HEK293T (cell line): ENCODE results near the gene SCUBE1.

Experiments
- CTCF ChIA-PET: fragments of 350-600 bp; formaldehyde crosslinking; extraction: SDS; loops from one replicate; lab custom pipeline; 2021; ENCODE audit warnings: antibody characterized with exemption, inconsistent platforms; lab: Yijun Ruan, JAX
- POLR2A ChIA-PET: fragments of 350-600 bp; formaldehyde crosslinking; extraction: SDS; loops from one replicate; lab custom pipeline; 2020; ENCODE audit warnings: antibody characterized with exemption, inconsistent platforms; lab: Yijun Ruan, JAX
- DNase-seq: peaks from one replicate; pipeline ENCODE4 v3.0.0; 2012; ENCODE audit warnings: mixed read lengths; ENCODE audit errors: extremely low spot score
- ARNT ChIP-seq: fragments of 450-650 bp; IDR thresholded peaks from 2 replicates; pipeline ENCODE4 v1.6.1; 2017; ENCODE audit warnings: mild to moderate bottlenecking
- BHLHE40 ChIP-seq: fragments of 450-650 bp; IDR thresholded peaks from 2 replicates; pipeline ENCODE4 v1.6.1; 2016; ENCODE audit warnings: mild to moderate bottlenecking, moderate library complexity, borderline replicate concordance
- CTBP1 ChIP-seq: fragments of 450-650 bp; IDR thresholded peaks from 2 replicates; pipeline ENCODE4 v1.6.1; 2016; ENCODE audit warnings: borderline replicate concordance
- ELF4 ChIP-seq: fragments of 450-650 bp; IDR thresholded peaks from 2 replicates; pipeline ENCODE4 v1.6.1; 2017; ENCODE audit warnings: antibody characterized with exemption
- FOXA1 ChIP-seq: fragments of 450-650 bp; IDR thresholded peaks from 2 replicates; pipeline ENCODE4 v1.6.1; 2016; ENCODE audit warnings: mild to moderate bottlenecking
- FOXK2 ChIP-seq: fragments of 450-650 bp; IDR thresholded peaks from 2 replicates; pipeline ENCODE4 v1.6.1; 2016; ENCODE audit warnings: mild to moderate bottlenecking
- FOXM1 ChIP-seq: fragments of 450-650 bp; IDR thresholded peaks from 2 replicates; pipeline ENCODE4 v1.6.1; 2017; ENCODE audit warnings: mild to moderate bottlenecking, borderline replicate concordance
- HDGF ChIP-seq: fragments of 450-650 bp; IDR thresholded peaks from 2 replicates; pipeline ENCODE4 v1.6.1; 2017; ENCODE audit warnings: antibody characterized with exemption, borderline replicate concordance
- L3MBTL2 ChIP-seq: fragments of 450-650 bp; conservative IDR thresholded peaks from 2 replicates; pipeline ENCODE4 v1.6.1; 2016; ENCODE audit warnings: mild to moderate bottlenecking
- LEF1 ChIP-seq: fragments of 450-650 bp; IDR thresholded peaks from 2 replicates; pipeline ENCODE4 v1.6.1; 2017; ENCODE audit warnings: mild to moderate bottlenecking, borderline replicate concordance
- NFRKB ChIP-seq: fragments of 450-650 bp; IDR thresholded peaks from 2 replicates; pipeline ENCODE4 v1.6.1; 2016; ENCODE audit warnings: mild to moderate bottlenecking, moderate library complexity
- PKNOX1 ChIP-seq: fragments of 450-650 bp; IDR thresholded peaks from 2 replicates; pipeline ENCODE4 v1.6.1; 2016
- SP1 ChIP-seq: fragments of 450-650 bp; IDR thresholded peaks from 2 replicates; pipeline ENCODE4 v1.6.1; 2017
- SUZ12 ChIP-seq: fragments of 450-650 bp; IDR thresholded peaks from 2 replicates; pipeline ENCODE4 v1.6.1; 2016; ENCODE audit warnings: mild to moderate bottlenecking
- TARDBP ChIP-seq: fragments of 450-650 bp; IDR thresholded peaks from 2 replicates; pipeline ENCODE4 v1.6.1; 2016
- ZNF384 ChIP-seq: fragments of 450-650 bp; IDR thresholded peaks from 2 replicates; pipeline ENCODE4 v1.6.1; 2016

SCUBE1 gene

GRCh38 chr22:43272869-43273318 lies 70.3 kb downstream of the SCUBE1 start:
- no peak for DNase-seq
- no peak for TF ChIP-seq ZNF384
- no peak for TF ChIP-seq BHLHE40
- TF ChIP-seq HDGF: no peak
- TF ChIP-seq ELF4: no peak
- no peak for TF ChIP-seq SP1
- no peak for TF ChIP-seq FOXK2
- no peak for TF ChIP-seq ARNT
- no peak for TF ChIP-seq NFRKB
- POLR2A ChIA-PET: interaction anchor here (0.7 to 1.0 kb wide), 2 partner anchors 70 to 73 kb away, joined by 3 to 4 read pairs; partner anchors contain the start of gene SCUBE1
- CTCF ChIA-PET: interaction anchor here (0.6 to 9.8 kb wide), 12 partner anchors 23 to 113 kb away, joined by 3 to 162 read pairs (median 4); partner anchors contain the start of gene SCUBE1

- POLR2A ChIA-PET: interaction anchor here (0.7 kb wide), 1 partner anchor 74 kb away, joined by 4 read pairs; no protein-coding TSS in a partner anchor
- no peak for TF ChIP-seq ZNF384
- no peak for DNase-seq
- CTCF ChIA-PET: interaction anchor here (0.6 to 9.8 kb wide), 7 partner anchors 41 to 114 kb away, joined by 3 to 162 read pairs (median 4); partner anchors contain the start of gene SCUBE1
Measured at GRCh38 chr22:43272301-43272700, 70.9 kb downstream of the SCUBE1 start.

GRCh38 chr22:43270949-43271348 lies 72.2 kb downstream of the SCUBE1 start:
- TF ChIP-seq SUZ12 (no peak), NFRKB (no peak), FOXK2 (no peak), ZNF384 (no peak), ELF4 (no peak), ARNT (no peak), FOXM1 (no peak), BHLHE40 (no peak), FOXA1 (no peak), L3MBTL2 (no peak), SP1 (no peak), LEF1 (no peak), CTBP1 (no peak), HDGF (no peak)
- POLR2A ChIA-PET: interaction anchor here (1.1 to 1.3 kb wide), 2 partner anchors 83 to 111 kb away, joined by 4 read pairs; no protein-coding TSS in a partner anchor
- CTCF ChIA-PET: interaction anchor here (0.8 to 9.8 kb wide), 4 partner anchors 17 to 113 kb away, joined by 3 to 162 read pairs (median 10); partner anchors contain the start of gene SCUBE1

GRCh38 chr22:43270314-43270908 lies 72.8 kb downstream of the SCUBE1 start:
- ChIA-PET CTCF (interaction anchor here (0.6 to 9.8 kb wide), 9 partner anchors 13 to 124 kb away, joined by 3 to 162 read pairs (median 3); partner anchors contain the start of gene SCUBE1), POLR2A (interaction anchor here (1.1 to 1.3 kb wide), 2 partner anchors 83 to 111 kb away, joined by 4 read pairs; no protein-coding TSS in a partner anchor)
- DNase-seq: peak; percentile 33
- TF ChIP-seq CTBP1 (no peak), FOXA1 (no peak), NFRKB (no peak), FOXM1 (no peak), BHLHE40 (no peak), HDGF (no peak), LEF1 (no peak)

More at GRCh38 chr22:43270949-43271348, 72.2 kb downstream of the SCUBE1 start:
- no peak for DNase-seq

DNA sequence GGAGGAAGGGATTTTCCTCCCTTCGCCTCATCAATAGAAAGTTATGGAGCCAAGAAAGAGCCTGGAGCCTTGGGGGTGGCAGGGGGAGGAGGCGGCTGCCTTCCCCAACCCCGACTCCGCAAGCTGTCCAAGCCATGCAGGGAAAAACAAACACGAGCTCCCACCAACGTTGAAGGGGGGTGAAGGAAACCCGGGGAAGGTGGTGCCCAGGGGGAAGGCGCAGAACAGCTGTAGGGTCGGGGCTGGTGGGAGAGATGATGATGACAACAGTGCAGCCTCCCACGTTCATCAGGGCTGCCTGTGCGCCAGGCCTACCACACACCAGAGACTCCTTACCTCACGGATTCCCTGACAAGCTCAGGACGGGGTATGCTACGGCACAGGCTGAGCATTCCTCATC lies 73.5 kb downstream of the SCUBE1 start:
- POLR2A ChIA-PET: interaction anchor here (1.1 to 1.3 kb wide), 2 partner anchors 82 to 112 kb away, joined by 4 read pairs; no protein-coding TSS in a partner anchor
- CTCF ChIA-PET: interaction anchor here (0.6 to 9.8 kb wide), 7 partner anchors 13 to 115 kb away, joined by 3 to 162 read pairs (median 3); partner anchors contain the start of gene SCUBE1
- no peak for DNase-seq

GRCh38 chr22:43269246-43269645 lies 73.9 kb downstream of the SCUBE1 start:
- ChIA-PET POLR2A (no interaction called here), CTCF (interaction anchor here (1.9 to 9.8 kb wide), 3 partner anchors 38 to 115 kb away, joined by 9 to 162 read pairs (median 11); partner anchors contain the start of gene SCUBE1)
- DNase-seq: no peak
- TF ChIP-seq NFRKB (no peak), BHLHE40 (no peak), PKNOX1 (no peak), SP1 (no peak), SUZ12 (no peak)

More for the DNA sequence above, 73.5 kb downstream of the SCUBE1 start:
- no peak for TF ChIP-seq ARNT
- TF ChIP-seq SP1: no peak

- ChIA-PET POLR2A (interaction anchor here (0.9 kb wide), 1 partner anchor 10 kb away, joined by 3 read pairs; no protein-coding TSS in a partner anchor), CTCF (interaction anchor here (0.5 to 2.3 kb wide), 3 partner anchors 39 to 114 kb away, joined by 3 to 8 read pairs (median 3); no protein-coding TSS in a partner anchor)
Measured at GRCh38 chr22:43267981-43268660, 75.1 kb downstream of the SCUBE1 start.

More at GRCh38 chr22:43267981-43268660, 75.1 kb downstream of the SCUBE1 start:
- no peak for DNase-seq
- TF ChIP-seq L3MBTL2 (no peak), TARDBP (no peak), FOXM1 (no peak), FOXK2 (no peak), SP1 (no peak), CTBP1 (no peak), ZNF384 (no peak), BHLHE40 (no peak), NFRKB (no peak), SUZ12 (no peak)
